Activated CD4-positive, alpha-beta T cell treated with anti-CD3 and anti-CD28 coated beads for 36 hours (primary cell): ENCODE measurements around the gene EIF3K. TPM values are rescaled to one million over a fixed set of nuclear protein-coding genes. Genes with fewer than 3 reads are reported as not detected.
A peak's percentile ranks its signal among the peaks of the same experiment; 100 is the strongest.

Source experiments
- ATAC-seq: fragments of 200-7000 bp; cut with Tn5 transposase; one replicate; pipeline ENCODE4 v1.10.0; 2021; ENCODE audit warnings: mild to moderate bottlenecking, moderate library complexity
- CTCF ChIA-PET: fragments of 350-600 bp; sonication (Branson Sonifier 250); formaldehyde crosslinking; loops from one replicate; lab custom pipeline; 2021; ENCODE audit warnings: antibody characterized with exemption; lab: Charles Lee
- POLR2A ChIA-PET: fragments of 350-600 bp; sonication (Branson Sonifier 250); formaldehyde crosslinking; loops from one replicate; lab custom pipeline; 2021; ENCODE audit warnings: antibody characterized with exemption, inconsistent platforms; lab: Charles Lee
- DNase-seq: peaks from one replicate; pipeline ENCODE4 v3.0.0-alpha.2; 2020
- H3K27ac Mint-ChIP-seq: one replicate; pipeline ENCODE4 v1.8.0; 2021; ENCODE audit warnings: mixed read lengths
- H3K27me3 Mint-ChIP-seq: one replicate; pipeline ENCODE4 v1.8.0; 2021; ENCODE audit warnings: mixed read lengths
- H3K36me3 Mint-ChIP-seq: one replicate; pipeline ENCODE4 v1.8.0; 2021; ENCODE audit warnings: low read depth, mixed read lengths
- H3K4me1 Mint-ChIP-seq: one replicate; pipeline ENCODE4 v1.8.0; 2021; ENCODE audit warnings: mixed read lengths
- H3K4me3 Mint-ChIP-seq: one replicate; pipeline ENCODE4 v1.8.0; 2021; ENCODE audit warnings: mild to moderate bottlenecking, moderate library complexity, mixed read lengths
- H3K9me3 Mint-ChIP-seq: one replicate; pipeline ENCODE4 v1.8.0; 2021; ENCODE audit warnings: low read depth, mixed read lengths
- intact Hi-C, 2 experiments: fragments of 100-400 bp; cut with DNase I in 1 of 2; cut with micrococcal nuclease in 1 of 2; formaldehyde crosslinking; loops; one replicate each; pipeline versions ENCODE4 v1.14.2 to v1.15.1; 2022 to 2024; cut with DNase I, micrococcal nuclease
- total RNA-seq, 2 experiments: library from RNA; stranded (reverse); gene quantifications; one replicate each; pipeline ENCODE4 v1.2.3, GENCODE V29; 2021

The EIF3K gene
- total RNA-seq, 2 experiments from 2014 or later = 269 to 297 TPM

DNA sequence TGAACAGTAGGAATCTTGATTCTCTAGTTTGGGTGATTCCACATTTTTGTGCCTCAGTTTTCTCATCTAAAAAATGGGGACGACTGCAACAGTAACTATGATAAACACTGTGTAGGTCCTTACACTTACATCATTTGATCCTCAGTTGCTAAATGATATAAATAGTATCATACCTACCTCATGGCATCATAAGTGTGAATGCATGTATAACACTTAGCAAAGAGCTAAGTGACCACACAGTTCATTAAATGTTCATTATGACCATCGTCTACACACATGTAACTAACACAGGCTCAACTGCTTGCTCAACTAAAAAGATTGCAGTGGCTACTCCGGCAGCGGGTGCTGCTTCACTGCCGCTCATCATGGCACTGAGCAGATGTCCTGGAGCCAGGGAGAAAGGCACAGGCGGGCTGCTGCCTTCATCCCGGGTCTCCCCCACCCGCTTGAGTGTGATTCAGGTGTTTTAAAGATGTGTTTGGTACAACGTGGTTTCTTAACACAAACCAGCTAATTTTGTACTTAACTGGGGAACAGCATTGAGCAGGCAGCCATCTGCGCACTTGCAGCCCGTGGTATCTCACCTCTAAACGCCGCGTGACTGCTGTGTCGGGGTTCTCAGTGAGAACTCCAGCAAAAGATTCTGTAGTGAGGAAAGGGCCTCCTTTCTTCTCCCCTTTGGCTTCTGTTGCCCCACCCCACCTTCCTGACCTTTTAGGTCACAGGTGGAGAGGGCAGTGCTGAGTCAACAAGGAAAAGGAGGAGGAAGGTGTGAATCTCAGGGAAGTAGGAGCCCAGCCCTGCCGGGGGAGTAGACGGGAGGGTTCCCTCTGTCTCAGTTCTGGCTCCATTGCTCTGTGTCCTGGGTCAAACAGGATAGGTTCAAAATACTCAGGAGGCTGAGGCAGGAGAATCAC, 16.8 kb downstream of the EIF3K start:
- CTCF ChIA-PET = interaction anchor here (0.6 to 3.5 kb wide), 20 partner anchors 8 to 293 kb away, joined by 3 to 32 read pairs (median 4); partner anchors contain the start of genes ACTN4, ECH1, EIF3K and FAM98C
- POLR2A ChIA-PET = interaction anchor here (0.7 kb wide), 1 partner anchor 17 kb away, joined by 4 read pairs; the partner anchor contains the start of gene EIF3K
- Mint-ChIP-seq H3K27me3 (no peaks in the 10 kb centered on the region), H3K36me3 (peaks cover 30% of the 10 kb centered on the region), H3K4me3 (no peak overlapping the region), H3K4me1 (peaks cover 28% of the 10 kb centered on the region), H3K27ac (peak overlapping the region; percentile 19), H3K9me3 (no peaks in the 10 kb centered on the region)
- DNase-seq (no peak), ATAC-seq (no peak)
- intact Hi-C loops = loop anchor here in 1 of 2 experiments (2.0 kb wide), 1 partner anchor 295 kb away; the partner anchor contains the start of genes MRPS12 and SARS2

DNA sequence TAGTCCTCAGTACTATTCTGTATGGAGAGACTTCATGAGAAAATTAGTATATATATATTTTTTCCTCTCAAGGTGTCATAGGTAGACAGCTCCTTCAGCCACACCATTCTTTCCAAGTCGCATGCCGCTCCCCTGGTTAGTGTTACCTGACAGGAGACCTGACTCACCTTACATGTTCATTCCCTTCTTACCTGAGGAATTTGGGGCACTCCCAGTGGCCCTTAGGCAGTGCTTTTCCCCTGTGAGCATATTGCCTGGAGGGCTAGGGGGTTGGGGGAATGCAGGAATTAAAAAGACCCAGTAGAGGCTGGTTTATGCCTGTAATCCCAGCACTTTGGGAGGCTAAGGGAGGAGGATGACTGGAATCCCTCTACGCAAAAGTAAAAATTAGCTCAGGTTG, 19.5 kb downstream of the EIF3K start:
- no peak overlapping the region for H3K4me3 Mint-ChIP-seq
- intact Hi-C loops = no loop called here

DNA sequence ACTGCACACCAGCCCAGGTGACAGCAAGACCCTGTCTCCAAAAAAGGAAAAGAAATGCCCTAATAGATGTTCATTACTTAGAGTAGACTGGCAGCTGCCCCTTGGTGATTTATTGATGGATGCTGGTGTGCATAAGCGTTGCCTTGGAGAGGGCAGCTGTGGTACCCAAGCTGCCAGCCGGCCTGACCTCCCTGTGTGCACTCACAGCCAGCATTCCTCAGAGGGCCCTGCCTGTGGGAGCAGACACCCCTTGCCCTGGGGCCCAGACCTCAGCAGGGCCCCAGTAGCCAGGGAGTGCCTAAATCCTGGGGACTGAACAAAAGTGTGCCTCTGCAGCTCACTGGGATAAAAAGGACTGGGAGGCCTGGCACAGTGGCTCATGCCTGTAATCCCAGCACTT, 20.7 kb downstream of the EIF3K start:
- no peak for DNase-seq
- no peak overlapping the region for H3K4me3 Mint-ChIP-seq
- no peaks in the 10 kb centered on the region for H3K9me3 Mint-ChIP-seq
- ATAC-seq = no peak
- no peaks in the 10 kb centered on the region for H3K27me3 Mint-ChIP-seq
- H3K4me1 Mint-ChIP-seq = peaks cover 25% of the 10 kb centered on the region
- peaks cover 14% of the 10 kb centered on the region for H3K36me3 Mint-ChIP-seq
- POLR2A ChIA-PET = interaction anchor here (0.6 kb wide), 1 partner anchor 228 kb away, joined by 10 read pairs; no protein-coding TSS in a partner anchor
- H3K27ac Mint-ChIP-seq = no peak overlapping the region
- CTCF ChIA-PET = no interaction called here
- intact Hi-C loops = no loop called here

More for the DNA sequence above, 19.5 kb downstream of the EIF3K start:
- no peaks in the 10 kb centered on the region for H3K27me3 Mint-ChIP-seq
- ATAC-seq = no peak
- ChIA-PET CTCF (interaction anchor here (0.7 to 1.0 kb wide), 2 partner anchors 234 to 407 kb away, joined by 3 read pairs; no protein-coding TSS in a partner anchor), POLR2A (no interaction called here)
- no peak overlapping the region for H3K27ac Mint-ChIP-seq
- no peak for DNase-seq
- H3K9me3 Mint-ChIP-seq = no peaks in the 10 kb centered on the region
- peaks cover 28% of the 10 kb centered on the region for H3K4me1 Mint-ChIP-seq
- H3K36me3 Mint-ChIP-seq = peaks cover 16% of the 10 kb centered on the region

DNA sequence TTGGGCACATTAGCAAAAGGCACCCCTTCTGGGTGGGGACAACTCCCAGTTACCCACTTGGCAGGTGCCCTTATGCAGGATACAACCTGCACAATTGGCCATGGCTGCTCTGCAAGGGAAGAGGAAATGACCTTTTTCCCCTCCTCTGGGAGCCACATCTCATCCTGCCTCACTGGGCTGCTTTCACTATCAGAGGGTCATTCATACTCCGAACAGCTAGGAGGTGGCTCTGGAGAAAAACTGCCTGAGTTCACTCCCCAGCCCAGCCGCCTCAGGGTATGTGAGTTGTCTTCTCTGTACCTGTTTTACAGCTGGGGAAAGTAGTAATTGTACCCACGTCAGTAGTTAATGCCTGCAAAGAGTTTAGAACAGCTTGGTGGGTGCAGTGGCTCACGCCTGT, 21.4 kb downstream of the EIF3K start:
- no peaks in the 10 kb centered on the region for H3K27me3 Mint-ChIP-seq
- ATAC-seq (no peak), DNase-seq (no peak)
- intact Hi-C loops = no loop called here
- H3K4me1 Mint-ChIP-seq = peaks cover 22% of the 10 kb centered on the region
- H3K36me3 Mint-ChIP-seq = peaks cover 9% of the 10 kb centered on the region
- ChIA-PET CTCF (interaction anchor here (0.9 kb wide), 1 partner anchor 47 kb away, joined by 3 read pairs; no protein-coding TSS in a partner anchor), POLR2A (no interaction called here)
- no peaks in the 10 kb centered on the region for H3K9me3 Mint-ChIP-seq
- no peak overlapping the region for H3K27ac Mint-ChIP-seq
- H3K4me3 Mint-ChIP-seq = no peak overlapping the region

DNA sequence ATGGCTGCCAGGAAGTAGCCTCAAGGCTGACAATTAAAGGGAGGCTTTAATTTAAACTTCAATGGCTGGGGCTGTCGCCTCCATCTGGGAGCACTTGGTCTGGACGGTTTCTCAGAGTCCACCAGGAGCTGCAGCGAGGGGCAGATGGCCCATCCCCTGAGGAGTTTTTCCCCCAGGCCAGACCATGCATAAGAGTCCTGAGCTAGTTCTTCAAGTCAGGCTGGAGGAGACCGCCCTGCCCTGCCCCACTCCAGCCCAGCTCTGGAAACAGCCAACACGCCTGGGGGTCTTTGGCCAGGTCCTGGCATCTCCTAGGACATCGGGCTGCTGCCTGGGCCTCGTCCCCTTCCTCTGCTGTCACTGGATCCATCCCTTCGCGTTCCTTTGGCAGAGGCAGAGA, 23.2 kb downstream of the EIF3K start:
- ChIA-PET CTCF (interaction anchor here (0.7 kb wide), 1 partner anchor 24 kb away, joined by 3 read pairs; the partner anchor contains the start of gene EIF3K), POLR2A (no interaction called here)
- Mint-ChIP-seq H3K4me1 (peaks cover 6% of the 10 kb centered on the region), H3K27ac (no peak overlapping the region), H3K27me3 (no peaks in the 10 kb centered on the region), H3K9me3 (no peaks in the 10 kb centered on the region), H3K36me3 (no peaks in the 10 kb centered on the region), H3K4me3 (no peak overlapping the region)
- ATAC-seq = no peak
- intact Hi-C loops = no loop called here
- DNase-seq = no peak

DNA sequence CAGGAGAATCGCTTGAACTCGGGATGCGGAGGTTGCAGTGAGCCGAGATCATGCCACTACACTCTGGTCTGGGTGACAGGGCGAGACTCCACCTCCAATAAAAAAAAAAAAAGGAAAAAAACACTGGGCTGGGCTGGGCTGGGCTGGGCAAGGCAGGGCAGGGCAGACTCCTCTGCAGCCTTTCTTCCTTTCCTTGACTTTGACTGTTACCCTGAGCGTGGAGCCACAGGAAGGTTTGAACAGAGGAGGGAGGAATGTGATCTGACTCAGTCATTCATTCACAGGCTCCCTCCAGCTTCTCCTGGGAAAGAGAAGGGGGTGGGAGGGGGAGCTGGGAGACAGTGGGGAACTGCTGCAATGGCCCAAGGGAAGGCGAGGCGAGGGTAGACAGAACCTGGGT, 25.7 kb downstream of the EIF3K start:
- DNase-seq (no peak), ATAC-seq (no peak)
- Mint-ChIP-seq H3K9me3 (no peaks in the 10 kb centered on the region), H3K27me3 (peaks cover 8% of the 10 kb centered on the region), H3K36me3 (peaks cover 5% of the 10 kb centered on the region), H3K27ac (no peak overlapping the region), H3K4me3 (no peak overlapping the region), H3K4me1 (peaks cover 15% of the 10 kb centered on the region)
- CTCF ChIA-PET = interaction anchor here (2.4 kb wide), 1 partner anchor 9 kb away, joined by 7 read pairs; no protein-coding TSS in a partner anchor
- intact Hi-C loops = loop anchor here in 1 of 2 experiments (5.0 kb wide), 2 partner anchors 38 to 737 kb away; partner anchors contain the start of genes SIPA1L3 and WDR87
- POLR2A ChIA-PET = no interaction called here

DNA sequence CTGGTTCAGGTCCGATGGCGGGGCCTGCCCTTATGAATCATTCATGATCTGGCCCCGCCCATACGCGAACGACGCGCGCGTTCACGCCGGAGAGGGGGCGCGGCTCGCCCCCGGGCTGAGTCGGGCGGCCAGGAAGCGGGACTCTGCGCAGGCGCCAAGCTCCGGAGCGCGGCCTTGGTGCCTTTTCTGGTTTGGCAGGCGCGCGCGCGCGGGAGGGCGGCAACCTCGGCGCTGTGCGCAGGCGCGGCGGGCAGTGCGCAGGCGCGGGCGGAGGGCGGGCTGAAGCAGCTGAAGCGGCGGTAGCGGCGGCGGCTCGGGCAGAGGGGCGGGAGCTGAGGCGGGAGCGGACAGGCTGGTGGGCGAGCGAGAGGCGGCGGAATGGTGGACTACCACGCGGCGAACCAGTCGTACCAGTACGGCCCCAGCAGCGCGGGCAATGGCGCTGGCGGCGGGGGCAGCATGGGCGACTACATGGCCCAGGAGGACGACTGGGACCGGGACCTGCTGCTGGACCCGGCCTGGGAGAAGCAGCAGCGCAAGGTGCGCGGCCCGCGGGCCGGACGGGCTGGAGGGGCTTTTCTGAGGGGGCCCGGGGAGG, 28.5 kb downstream of the EIF3K start, which contains the start of gene ACTN4:
Gene ACTN4, plus strand, starts transcription at position 282 of the 598 bp plus-strand sequence. Its CDS starts 97 bp downstream, at position 379.
- POLR2A ChIA-PET = interaction anchor here (0.6 to 1.3 kb wide), 7 partner anchors 9 to 202 kb away, joined by 3 to 12 read pairs (median 5); partner anchors contain the start of gene EIF3K

DNA sequence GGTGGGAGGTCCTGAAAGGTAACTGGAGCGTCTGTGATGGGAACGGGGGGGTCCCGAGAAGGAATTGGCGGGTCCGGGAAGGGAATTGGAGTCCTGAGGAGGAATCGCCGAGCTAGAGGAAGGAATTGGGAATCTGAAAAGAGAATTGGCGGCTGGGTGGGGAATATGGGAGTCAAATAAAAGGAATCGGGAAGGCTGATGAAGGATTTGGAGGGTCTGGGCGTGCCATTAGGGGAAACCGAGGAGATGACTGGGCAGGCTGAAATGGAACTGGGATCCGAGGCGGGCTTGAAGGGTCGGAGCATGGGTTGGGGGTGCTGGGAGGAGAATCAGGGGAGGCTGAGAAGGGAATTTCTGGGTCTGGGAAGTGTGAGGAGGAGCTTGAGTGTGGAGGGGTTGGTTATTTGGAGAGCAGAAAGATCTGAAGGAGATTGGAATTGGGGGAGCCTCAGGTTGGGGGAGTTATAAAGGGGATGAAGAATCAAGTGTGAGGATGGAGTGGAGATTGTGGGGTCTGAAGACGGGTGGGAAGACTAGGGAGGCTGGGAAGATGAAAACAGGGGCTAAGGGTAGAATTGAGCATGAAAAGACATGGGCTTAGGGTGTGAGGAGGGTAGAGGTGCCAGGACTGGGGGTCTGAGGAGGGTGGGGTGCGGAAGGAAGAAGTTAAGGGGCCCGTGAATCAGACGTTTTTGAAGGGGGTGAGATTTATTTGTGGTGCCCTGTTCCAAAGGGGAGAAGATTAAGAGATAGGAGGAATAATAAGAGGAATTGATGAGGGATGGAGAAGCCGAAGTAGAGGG, 29.2 kb downstream of the EIF3K start:
- peaks cover 8% of the 10 kb centered on the region for H3K36me3 Mint-ChIP-seq
- H3K9me3 Mint-ChIP-seq = no peaks in the 10 kb centered on the region
- CTCF ChIA-PET = interaction anchor here (0.6 to 2.5 kb wide), 9 partner anchors 9 to 462 kb away, joined by 3 to 12 read pairs (median 5); partner anchors contain the start of genes EIF3K and FAM98C
- no peak for DNase-seq
- H3K4me1 Mint-ChIP-seq = peaks cover 43% of the 10 kb centered on the region
- intact Hi-C loops = loop anchor here (1.0 to 5.0 kb wide), 13 partner anchors 7 to 741 kb away; partner anchors contain the start of genes ECH1 (in 1 of the 2), EIF3K (in 1 of the 2), HNRNPL (in 1 of the 2) and MRPS12 (in 1 of the 2)
- POLR2A ChIA-PET = interaction anchor here (0.6 to 1.3 kb wide), 6 partner anchors 8 to 201 kb away, joined by 3 to 12 read pairs (median 6); partner anchors contain the start of gene EIF3K
- peak overlapping the region; percentile 98 for H3K4me3 Mint-ChIP-seq
- no peak for ATAC-seq
- peak overlapping the region; percentile 81 for H3K27ac Mint-ChIP-seq
- H3K27me3 Mint-ChIP-seq = peaks cover 15% of the 10 kb centered on the region

More for the DNA sequence above, 28.5 kb downstream of the EIF3K start, which contains the start of gene ACTN4:
- Mint-ChIP-seq H3K27me3 (peaks cover 10% of the 10 kb centered on the region), H3K4me3 (peak within 1 kb of the TSS; percentile 98), H3K9me3 (no peaks in the 10 kb centered on the region), H3K36me3 (peaks cover 8% of the 10 kb centered on the region), H3K27ac (peak within 1 kb of the TSS; percentile 81), H3K4me1 (peaks cover 39% of the 10 kb centered on the region)
- intact Hi-C loops = loop anchor here (1.0 to 5.0 kb wide), 13 partner anchors 8 to 740 kb away; partner anchors contain the start of genes ECH1 (in 1 of the 2), EIF3K (in 1 of the 2), HNRNPL (in 1 of the 2) and MRPS12 (in 1 of the 2)
- ATAC-seq (peak; percentile 92), DNase-seq (peak; percentile 100)
- CTCF ChIA-PET = interaction anchor here (0.5 to 2.5 kb wide), 13 partner anchors 9 to 462 kb away, joined by 3 to 12 read pairs (median 4); partner anchors contain the start of genes EIF3K, FAM98C, MRPS12 and SARS2

DNA sequence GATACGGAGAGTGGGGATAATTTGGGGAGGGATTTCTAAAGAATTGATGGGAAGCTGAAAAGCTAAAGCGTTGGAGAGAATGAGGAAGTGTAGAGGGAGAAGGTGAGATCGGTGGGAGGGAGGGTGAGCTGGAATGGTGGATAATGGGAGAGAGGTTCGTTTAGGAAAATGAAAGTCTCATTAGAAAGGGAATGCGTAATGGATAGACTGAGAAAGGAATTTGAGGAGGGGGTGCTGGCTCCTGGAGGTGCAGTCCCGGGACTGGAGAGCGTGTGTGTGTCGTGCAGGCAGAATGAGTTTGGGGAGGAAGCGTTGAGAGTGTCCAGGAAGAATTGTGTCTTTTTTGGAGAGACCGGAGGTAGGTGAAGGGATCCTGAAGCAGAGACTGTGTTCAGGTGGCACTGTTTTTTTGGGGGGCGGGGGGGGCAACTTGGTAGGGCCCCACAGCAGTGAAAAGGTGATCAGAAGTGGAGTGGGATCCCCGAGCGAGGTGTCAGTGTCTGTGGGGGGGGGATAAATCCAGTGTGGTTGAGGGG, 29.8 kb downstream of the EIF3K start:
- intact Hi-C loops = loop anchor here in 1 of 2 experiments (5.0 kb wide), 2 partner anchors 33 to 742 kb away; partner anchors contain the start of genes SIPA1L3 and WDR87
- no peak for ATAC-seq
- ChIA-PET POLR2A (no interaction called here), CTCF (interaction anchor here (0.6 to 2.5 kb wide), 3 partner anchors 8 to 107 kb away, joined by 3 to 12 read pairs (median 3); no protein-coding TSS in a partner anchor)
- Mint-ChIP-seq H3K4me3 (peak overlapping the region; percentile 98), H3K9me3 (no peaks in the 10 kb centered on the region), H3K27me3 (peaks cover 18% of the 10 kb centered on the region), H3K4me1 (peaks cover 49% of the 10 kb centered on the region), H3K36me3 (peaks cover 14% of the 10 kb centered on the region), H3K27ac (peak overlapping the region; percentile 4)
- no peak for DNase-seq
